Camera-type eye (tissue), 1 donor: Measurements from ENCODE around the gene RASSF4. TPM values are rescaled to one million over a fixed set of nuclear protein-coding genes. Genes with fewer than 3 reads are reported as not detected.

Source experiments
- total RNA-seq: library from RNA; depleted of rRNA; stranded (reverse); fragments of >200 nt; gene quantifications from one replicate; pipeline ENCODE4 v1.2.3, GENCODE V29; 2014

RASSF4 gene
- 48.5 TPM for total RNA-seq

DNA sequence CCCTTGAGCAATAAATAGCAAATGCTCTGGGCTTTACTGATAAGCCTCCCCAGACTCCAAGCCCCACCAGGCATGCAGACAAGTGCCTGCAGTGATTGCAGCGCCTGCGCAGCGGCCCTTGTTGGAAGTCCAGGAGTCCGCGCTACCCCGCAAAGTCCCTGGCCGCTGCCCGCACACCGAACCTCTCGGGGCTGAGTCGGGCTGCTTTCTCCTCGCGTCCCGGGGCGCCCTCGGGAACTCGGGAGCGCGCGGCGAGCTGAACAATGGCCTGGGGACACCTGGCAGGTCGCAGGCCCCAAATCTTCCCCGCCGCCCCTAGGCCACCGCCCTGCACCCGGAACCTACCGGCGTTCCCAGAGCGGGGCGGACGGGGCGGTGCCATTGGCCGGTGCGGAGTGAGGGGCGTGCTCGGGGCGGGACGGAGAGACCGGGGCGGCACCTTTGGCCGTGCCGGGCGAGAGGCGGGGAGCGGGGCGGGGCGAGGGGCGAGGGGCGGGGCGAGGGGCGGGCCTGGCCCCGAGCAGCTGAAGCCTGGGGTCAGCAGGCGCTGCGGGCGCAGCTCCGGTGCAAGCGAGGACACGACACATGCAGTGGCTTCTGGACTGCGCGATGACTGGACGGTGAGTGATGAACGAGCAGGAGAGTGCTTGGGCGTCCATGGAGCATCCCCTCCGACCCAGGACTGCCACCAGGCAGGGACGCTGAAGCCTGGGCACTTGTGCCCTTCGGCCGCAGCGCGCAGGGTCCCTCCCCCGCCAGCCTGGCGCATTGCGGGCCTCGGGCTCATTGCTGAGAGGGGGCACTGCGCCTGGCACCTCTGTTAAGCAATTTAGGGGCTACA lies at the start of gene RASSF4:
RASSF4 (plus strand) TSS at position 556 of the 841 bp plus-strand sequence. CDS start 10,401 bp downstream, outside the sequence.

DNA sequence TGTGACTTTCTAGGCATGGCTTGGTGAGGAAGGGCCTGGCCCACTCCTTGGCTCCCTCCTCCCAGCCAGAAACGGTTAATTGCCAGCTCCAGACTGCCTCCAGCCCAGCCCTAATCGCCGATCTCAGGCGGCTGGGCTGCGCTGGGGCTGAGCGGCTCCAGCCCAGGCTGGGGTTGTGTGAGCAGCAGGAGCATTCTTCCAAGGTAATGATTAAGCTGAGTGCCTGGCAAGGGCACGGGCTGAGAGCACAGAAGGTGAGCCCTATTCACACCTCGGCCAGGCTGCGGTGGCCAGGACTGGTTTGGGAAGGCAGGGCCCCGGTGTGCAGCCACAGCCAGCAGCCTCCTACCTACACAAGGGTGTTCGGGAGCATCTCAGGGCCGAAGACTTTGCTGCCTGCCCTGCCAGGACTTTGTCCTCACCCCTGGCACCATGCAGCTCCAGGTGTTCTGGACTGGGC lies 48.5 kb upstream of the RASSF4 start, which contains the start of gene TMEM72:
TMEM72 (plus strand) TSS at position 257 of the 460 bp plus-strand sequence; CDS start at position 433, 176 bp downstream.

DNA sequence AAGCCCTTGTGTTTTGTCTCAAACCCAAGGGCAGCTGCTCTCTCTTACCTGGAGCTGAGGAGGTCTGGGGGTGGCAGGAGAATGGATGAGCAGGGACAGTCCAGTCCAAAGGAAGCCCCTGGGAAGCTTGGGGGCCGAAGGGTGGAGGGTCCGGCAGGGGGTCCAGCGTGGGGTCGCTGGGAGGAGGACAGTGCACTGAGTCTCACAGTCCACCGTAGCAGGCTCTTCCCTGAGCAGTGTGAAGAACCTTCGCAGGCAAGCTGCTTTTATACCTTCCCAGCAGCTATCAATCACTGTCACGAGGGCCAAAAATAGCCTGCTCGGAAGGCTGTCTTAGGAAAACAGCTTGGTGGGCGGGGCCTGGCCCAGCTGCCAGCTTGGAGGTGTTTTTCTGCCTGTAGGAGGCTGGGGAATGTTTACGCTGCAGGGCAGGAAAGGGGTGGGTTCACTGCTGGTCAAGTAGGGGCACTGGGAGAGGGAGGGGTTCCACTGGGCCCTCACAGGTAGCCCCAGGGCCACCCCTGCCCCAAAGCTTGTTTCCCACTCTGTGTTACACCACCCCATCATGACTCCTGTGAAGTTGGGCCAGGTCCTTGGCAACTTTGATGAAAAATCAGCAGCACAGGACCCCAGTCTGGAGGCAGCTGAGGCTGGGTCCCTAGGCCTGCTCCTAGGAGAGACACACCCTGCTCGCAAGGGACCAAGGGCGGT lies 19.1 kb downstream of the RASSF4 start, which contains the start of gene DEPP1:
DEPP1 (minus strand) TSS at position 240 of the 711 bp plus-strand sequence. CDS start 779 bp downstream, outside the sequence.

DNA sequence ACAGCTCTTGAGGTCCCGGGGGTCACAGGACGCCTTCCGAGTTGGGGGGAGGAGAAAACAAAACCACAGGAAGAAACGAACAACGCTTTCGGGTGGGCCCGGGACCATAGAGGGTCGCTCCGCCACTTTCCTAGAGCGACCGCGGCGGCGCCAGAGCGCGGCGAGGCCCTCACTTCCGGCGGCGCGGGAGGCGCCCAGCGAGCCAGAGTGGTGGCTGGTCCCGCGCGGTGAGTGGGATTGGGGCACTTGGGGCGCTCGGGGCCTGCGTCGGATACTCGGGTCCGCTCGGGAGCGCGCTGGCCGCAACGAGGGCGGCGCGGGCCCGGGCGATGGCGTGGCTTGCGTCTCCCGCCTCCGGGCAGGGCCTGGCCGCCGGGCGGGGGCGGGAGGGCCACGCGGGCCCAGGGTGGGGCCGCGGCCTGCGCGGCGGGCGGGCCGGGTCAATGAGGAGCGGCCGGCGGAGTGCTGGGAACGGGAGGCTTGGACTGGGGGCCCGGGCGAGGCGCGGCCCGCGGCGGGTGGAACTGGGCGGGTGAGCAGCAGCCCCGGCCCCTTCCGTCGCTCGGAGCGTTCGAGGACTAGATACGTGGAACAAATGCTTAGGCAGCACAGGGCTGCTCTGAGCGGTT lies 41.3 kb downstream of the RASSF4 start, which contains the start of gene ZNF22:
ZNF22 (plus strand) TSS at position 172 of the 629 bp plus-strand sequence. CDS start 2,446 bp downstream, outside the sequence.

Other genes with a start within 250 kb of the RASSF4 start
- gene TMEM72, start 48.5 kb upstream of the RASSF4 start, total RNA-seq, result 3.5 TPM
- 40.9 TPM for gene DEPP1, start 19.0 kb downstream of the RASSF4 start, total RNA-seq
- 56.4 TPM for gene ZNF22, start 41.1 kb downstream of the RASSF4 start, total RNA-seq